ENCODE data around the gene FAM107B. TPM values are rescaled to one million over a fixed set of nuclear protein-coding genes. Genes with fewer than 3 reads are reported as not detected.

FAM107B gene
- total and polyA plus RNA-seq, 4 donors: 24.9 to 58.1 (median 30.9) TPM

DNA sequence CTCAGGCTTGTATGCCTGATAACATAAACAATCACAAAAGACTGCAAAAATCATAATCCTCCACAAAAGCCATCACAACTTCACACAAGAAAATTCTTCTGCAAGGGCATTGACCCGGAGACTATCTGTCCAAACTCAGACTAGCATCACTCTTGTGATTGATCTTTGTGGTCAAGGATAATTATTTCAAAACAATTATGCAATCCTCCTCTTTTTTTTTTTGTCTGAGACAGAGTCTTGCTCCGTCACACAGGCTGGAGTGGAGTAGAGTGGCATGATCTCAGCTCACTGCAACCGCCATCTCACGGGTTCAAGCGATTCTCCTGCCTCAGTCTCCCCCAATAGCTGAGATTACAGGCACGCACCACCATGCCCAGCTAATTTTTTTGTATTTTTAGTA, 41.0 kb upstream of the FAM107B start (continued):
- TF ChIP-seq, protein P1, sequence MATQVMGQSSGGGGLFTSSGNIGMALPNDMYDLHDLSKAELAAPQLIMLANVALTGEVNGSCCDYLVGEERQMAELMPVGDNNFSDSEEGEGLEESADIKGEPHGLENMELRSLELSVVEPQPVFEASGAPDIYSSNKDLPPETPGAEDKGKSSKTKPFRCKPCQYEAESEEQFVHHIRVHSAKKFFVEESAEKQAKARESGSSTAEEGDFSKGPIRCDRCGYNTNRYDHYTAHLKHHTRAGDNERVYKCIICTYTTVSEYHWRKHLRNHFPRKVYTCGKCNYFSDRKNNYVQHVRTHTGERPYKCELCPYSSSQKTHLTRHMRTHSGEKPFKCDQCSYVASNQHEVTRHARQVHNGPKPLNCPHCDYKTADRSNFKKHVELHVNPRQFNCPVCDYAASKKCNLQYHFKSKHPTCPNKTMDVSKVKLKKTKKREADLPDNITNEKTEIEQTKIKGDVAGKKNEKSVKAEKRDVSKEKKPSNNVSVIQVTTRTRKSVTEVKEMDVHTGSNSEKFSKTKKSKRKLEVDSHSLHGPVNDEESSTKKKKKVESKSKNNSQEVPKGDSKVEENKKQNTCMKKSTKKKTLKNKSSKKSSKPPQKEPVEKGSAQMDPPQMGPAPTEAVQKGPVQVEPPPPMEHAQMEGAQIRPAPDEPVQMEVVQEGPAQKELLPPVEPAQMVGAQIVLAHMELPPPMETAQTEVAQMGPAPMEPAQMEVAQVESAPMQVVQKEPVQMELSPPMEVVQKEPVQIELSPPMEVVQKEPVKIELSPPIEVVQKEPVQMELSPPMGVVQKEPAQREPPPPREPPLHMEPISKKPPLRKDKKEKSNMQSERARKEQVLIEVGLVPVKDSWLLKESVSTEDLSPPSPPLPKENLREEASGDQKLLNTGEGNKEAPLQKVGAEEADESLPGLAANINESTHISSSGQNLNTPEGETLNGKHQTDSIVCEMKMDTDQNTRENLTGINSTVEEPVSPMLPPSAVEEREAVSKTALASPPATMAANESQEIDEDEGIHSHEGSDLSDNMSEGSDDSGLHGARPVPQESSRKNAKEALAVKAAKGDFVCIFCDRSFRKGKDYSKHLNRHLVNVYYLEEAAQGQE (IDR thresholded peaks at IDR 0.05): no peak

DNA sequence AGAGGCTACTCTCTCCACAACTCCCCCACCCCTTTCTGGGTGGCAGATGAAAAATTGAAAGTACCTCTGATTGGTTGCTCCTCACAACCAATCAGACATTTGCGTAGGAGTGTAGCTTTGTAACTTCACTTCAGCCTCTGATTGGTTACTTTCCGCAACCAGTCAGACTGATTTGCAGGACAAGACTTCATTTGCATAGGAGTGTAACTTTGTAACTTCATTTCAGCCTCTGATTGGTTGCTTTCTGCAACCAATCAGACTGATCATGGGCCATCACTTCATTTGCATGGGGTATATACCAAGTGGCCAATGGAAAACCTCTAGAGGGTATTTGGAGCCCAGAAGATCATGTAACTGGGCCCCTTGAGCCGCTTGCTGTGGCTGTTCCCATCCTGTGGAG, 37.6 kb upstream of the FAM107B start:
- no peak for TF ChIP-seq EGR1 (IDR thresholded peaks at IDR 0.05; ENCODE audit: low read depth in 2 of 2)
- TF ChIP-seq, protein P2, sequence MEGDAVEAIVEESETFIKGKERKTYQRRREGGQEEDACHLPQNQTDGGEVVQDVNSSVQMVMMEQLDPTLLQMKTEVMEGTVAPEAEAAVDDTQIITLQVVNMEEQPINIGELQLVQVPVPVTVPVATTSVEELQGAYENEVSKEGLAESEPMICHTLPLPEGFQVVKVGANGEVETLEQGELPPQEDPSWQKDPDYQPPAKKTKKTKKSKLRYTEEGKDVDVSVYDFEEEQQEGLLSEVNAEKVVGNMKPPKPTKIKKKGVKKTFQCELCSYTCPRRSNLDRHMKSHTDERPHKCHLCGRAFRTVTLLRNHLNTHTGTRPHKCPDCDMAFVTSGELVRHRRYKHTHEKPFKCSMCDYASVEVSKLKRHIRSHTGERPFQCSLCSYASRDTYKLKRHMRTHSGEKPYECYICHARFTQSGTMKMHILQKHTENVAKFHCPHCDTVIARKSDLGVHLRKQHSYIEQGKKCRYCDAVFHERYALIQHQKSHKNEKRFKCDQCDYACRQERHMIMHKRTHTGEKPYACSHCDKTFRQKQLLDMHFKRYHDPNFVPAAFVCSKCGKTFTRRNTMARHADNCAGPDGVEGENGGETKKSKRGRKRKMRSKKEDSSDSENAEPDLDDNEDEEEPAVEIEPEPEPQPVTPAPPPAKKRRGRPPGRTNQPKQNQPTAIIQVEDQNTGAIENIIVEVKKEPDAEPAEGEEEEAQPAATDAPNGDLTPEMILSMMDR (IDR thresholded peaks at IDR 0.05; ENCODE audit: low read depth, low read length, missing input control): no peak
- TF ChIP-seq SP1 (IDR thresholded peaks at IDR 0.05): no peak
- no peak for TF ChIP-seq RXRA (IDR thresholded peaks at IDR 0.05)
- TF ChIP-seq, protein P3, sequence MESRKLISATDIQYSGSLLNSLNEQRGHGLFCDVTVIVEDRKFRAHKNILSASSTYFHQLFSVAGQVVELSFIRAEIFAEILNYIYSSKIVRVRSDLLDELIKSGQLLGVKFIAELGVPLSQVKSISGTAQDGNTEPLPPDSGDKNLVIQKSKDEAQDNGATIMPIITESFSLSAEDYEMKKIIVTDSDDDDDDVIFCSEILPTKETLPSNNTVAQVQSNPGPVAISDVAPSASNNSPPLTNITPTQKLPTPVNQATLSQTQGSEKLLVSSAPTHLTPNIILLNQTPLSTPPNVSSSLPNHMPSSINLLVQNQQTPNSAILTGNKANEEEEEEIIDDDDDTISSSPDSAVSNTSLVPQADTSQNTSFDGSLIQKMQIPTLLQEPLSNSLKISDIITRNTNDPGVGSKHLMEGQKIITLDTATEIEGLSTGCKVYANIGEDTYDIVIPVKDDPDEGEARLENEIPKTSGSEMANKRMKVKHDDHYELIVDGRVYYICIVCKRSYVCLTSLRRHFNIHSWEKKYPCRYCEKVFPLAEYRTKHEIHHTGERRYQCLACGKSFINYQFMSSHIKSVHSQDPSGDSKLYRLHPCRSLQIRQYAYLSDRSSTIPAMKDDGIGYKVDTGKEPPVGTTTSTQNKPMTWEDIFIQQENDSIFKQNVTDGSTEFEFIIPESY (IDR thresholded peaks at IDR 0.05): no peak
- TF ChIP-seq, protein P4, sequence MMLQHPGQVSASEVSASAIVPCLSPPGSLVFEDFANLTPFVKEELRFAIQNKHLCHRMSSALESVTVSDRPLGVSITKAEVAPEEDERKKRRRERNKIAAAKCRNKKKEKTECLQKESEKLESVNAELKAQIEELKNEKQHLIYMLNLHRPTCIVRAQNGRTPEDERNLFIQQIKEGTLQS (IDR thresholded peaks at IDR 0.05): no peak
- Histone ChIP-seq H3K4me3 (ENCODE audit: low read depth in 1 of 3, low read length in 3 of 3) (no peak overlapping the region), H3K27me3 (ENCODE audit: control insufficient read depth in 4 of 4, insufficient read depth in 4 of 4, low read length in 3 of 4) (no peaks in the 10 kb centered on the region), H3K9ac (ENCODE audit: low read depth in 1 of 2, low read length in 2 of 2) (no peak overlapping the region), H3K27ac (ENCODE audit: low read depth in 1 of 2, low read length in 2 of 2) (no peak overlapping the region), H3K36me3 (ENCODE audit: control insufficient read depth in 4 of 4, insufficient read depth in 3 of 4, low read depth in 1 of 4, low read length in 3 of 4) (no peaks in the 10 kb centered on the region), H3K4me1 (ENCODE audit: control insufficient read depth in 4 of 4, insufficient read depth in 4 of 4, low read length in 3 of 4) (no peaks in the 10 kb centered on the region), H3K9me3 (ENCODE audit: control insufficient read depth in 4 of 4, low read length in 3 of 4) (no peaks in the 10 kb centered on the region)
- WGBS: 94% methylated on average over 3 of the region's 3 CpGs
- no peak for DNase-seq (ENCODE audit: low spot score)

DNA sequence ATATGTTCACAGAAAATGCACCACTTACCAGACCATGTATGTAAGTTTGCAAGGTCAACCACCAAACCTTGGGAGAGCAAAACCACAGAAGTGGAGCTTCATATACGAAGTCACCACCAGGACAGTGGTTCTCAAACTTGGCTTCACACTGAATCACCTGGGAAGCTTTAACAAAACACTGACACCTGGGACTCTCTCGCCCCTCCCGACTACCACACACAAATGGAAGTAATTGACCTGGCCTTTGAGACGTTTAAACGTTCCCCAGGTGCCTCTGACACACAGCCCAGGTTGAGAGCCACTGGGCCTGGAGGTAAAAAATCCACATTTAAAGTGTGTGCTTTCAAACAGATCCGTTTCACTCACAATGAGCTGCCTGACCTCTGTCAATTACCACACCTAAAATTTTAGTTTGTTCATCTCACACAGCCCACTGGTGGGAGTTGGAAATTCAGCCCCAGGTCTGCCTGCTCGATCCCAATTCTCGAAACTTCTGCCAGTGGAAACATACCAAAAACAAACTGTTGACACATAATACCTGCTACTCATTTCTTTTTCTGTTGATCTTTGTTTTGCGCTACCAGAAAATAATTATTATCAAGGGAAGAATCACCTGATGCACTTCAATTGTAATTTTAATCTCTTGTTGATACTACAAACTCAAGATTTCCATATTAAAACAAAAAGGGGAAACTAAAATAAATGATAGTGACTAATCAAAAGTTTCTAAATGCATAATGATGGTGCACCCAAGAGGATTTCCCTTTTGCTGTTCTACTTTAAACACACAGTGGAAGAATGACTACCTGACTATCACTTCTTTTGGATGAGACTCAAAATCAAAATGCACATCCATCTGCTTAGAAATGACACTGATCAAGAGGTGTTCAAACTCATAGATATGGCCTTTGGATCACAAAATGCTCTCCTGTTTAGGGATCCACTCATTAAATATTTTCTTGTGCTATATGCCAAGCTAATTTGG, 36.6 kb upstream of the FAM107B start:
- no peak overlapping the region for H3K27ac ChIP-seq (ENCODE audit: low read depth in 1 of 2, low read length in 2 of 2)
- no peaks in the 10 kb centered on the region for H3K9me3 ChIP-seq (ENCODE audit: control insufficient read depth in 4 of 4, low read length in 3 of 4)
- no peak for DNase-seq (ENCODE audit: low spot score)
- H3K4me1 ChIP-seq (ENCODE audit: control insufficient read depth in 4 of 4, insufficient read depth in 4 of 4, low read length in 3 of 4): no peaks in the 10 kb centered on the region
- no peaks in the 10 kb centered on the region for H3K36me3 ChIP-seq (ENCODE audit: control insufficient read depth in 4 of 4, insufficient read depth in 3 of 4, low read depth in 1 of 4, low read length in 3 of 4)
- no peak overlapping the region for H3K4me3 ChIP-seq (ENCODE audit: low read depth in 1 of 3, low read length in 3 of 3)
- no peak overlapping the region for H3K9ac ChIP-seq (ENCODE audit: low read depth in 1 of 2, low read length in 2 of 2)
- 54% methylated on average over 9 of the region's 9 CpGs for WGBS
- TF ChIP-seq, protein P2 (IDR thresholded peaks at IDR 0.05; ENCODE audit: low read depth, low read length, missing input control): peak; percentile 41
- TF ChIP-seq RAD21 (IDR thresholded peaks at IDR 0.05) (peak; percentile 73 to 76), HNF4G (IDR thresholded peaks at IDR 0.05) (no peak), SP1 (IDR thresholded peaks at IDR 0.05) (no peak)
- H3K27me3 ChIP-seq (ENCODE audit: control insufficient read depth in 4 of 4, insufficient read depth in 4 of 4, low read length in 3 of 4): no peaks in the 10 kb centered on the region
